ENCODE measurements around the gene SYDE2. TPM values are rescaled to one million over a fixed set of nuclear protein-coding genes. Genes with fewer than 3 reads are reported as not detected.

Gene SYDE2
- total RNA-seq, 2 donors from 2014 or later, result 11.0 to 14.1 TPM

DNA sequence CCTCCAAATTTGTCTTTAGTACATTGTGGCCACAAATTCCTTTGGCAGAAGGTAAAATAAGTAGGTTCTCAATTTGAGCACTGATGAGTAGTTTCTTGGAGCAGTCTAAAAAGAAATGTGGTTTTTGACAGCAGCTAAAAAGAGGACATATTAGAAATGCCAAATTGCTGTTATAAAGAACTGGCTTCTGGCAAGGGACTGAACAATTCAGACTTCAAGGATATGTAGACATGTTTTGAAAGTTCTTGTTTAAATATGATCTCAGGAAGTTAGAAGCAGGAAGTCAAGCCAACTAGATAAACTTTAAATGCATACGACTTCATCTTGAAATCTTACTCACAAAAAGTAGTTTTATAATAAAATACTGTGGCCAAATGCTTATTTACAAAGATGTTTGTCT lies 39.8 kb upstream of the SYDE2 start:
- DNase-seq, result no peak
- no peak overlapping the region for H3K4me3 Mint-ChIP-seq
- H3K4me3 ChIP-seq (ENCODE audit: low read length), result no peak overlapping the region
- H3K27me3 ChIP-seq (ENCODE audit: control insufficient read depth, insufficient read depth, low read length, poor library complexity, severe bottlenecking), result no peaks in the 10 kb centered on the region
- no peaks in the 10 kb centered on the region for H3K36me3 ChIP-seq (ENCODE audit: control insufficient read depth, insufficient read depth, low read length)
- no peaks in the 10 kb centered on the region for H3K9me3 ChIP-seq (ENCODE audit: control insufficient read depth, low read length)
- H3K9ac ChIP-seq (ENCODE audit: extremely low read depth, low read length, poor library complexity, severe bottlenecking), result no peak overlapping the region
- no peak overlapping the region for H3K27ac ChIP-seq (ENCODE audit: low read depth, low read length)
- no peaks in the 10 kb centered on the region for H3K36me3 Mint-ChIP-seq (ENCODE audit: low read depth)
- 100% methylated on average over 1 of the region's 1 CpG; no CpG with 5 or more reads in 1 of the 2 experiments for WGBS, 2 experiments (ENCODE audit: insufficient coverage in 1 of 2, insufficient read length in 1 of 2)
- H3K9me3 Mint-ChIP-seq, result no peaks in the 10 kb centered on the region
- H3K4me1 ChIP-seq (ENCODE audit: control insufficient read depth, insufficient read depth, low read length), result peaks cover 13% of the 10 kb centered on the region
- no peaks in the 10 kb centered on the region for H3K27me3 Mint-ChIP-seq (ENCODE audit: insufficient read depth)
- peak overlapping the region; percentile 85 for H3K27ac Mint-ChIP-seq
- TF ChIP-seq, protein P1, sequence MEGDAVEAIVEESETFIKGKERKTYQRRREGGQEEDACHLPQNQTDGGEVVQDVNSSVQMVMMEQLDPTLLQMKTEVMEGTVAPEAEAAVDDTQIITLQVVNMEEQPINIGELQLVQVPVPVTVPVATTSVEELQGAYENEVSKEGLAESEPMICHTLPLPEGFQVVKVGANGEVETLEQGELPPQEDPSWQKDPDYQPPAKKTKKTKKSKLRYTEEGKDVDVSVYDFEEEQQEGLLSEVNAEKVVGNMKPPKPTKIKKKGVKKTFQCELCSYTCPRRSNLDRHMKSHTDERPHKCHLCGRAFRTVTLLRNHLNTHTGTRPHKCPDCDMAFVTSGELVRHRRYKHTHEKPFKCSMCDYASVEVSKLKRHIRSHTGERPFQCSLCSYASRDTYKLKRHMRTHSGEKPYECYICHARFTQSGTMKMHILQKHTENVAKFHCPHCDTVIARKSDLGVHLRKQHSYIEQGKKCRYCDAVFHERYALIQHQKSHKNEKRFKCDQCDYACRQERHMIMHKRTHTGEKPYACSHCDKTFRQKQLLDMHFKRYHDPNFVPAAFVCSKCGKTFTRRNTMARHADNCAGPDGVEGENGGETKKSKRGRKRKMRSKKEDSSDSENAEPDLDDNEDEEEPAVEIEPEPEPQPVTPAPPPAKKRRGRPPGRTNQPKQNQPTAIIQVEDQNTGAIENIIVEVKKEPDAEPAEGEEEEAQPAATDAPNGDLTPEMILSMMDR (conservative IDR thresholded peaks at IDR 0.05), result no peak
- peaks cover 38% of the 10 kb centered on the region for H3K4me1 Mint-ChIP-seq

DNA sequence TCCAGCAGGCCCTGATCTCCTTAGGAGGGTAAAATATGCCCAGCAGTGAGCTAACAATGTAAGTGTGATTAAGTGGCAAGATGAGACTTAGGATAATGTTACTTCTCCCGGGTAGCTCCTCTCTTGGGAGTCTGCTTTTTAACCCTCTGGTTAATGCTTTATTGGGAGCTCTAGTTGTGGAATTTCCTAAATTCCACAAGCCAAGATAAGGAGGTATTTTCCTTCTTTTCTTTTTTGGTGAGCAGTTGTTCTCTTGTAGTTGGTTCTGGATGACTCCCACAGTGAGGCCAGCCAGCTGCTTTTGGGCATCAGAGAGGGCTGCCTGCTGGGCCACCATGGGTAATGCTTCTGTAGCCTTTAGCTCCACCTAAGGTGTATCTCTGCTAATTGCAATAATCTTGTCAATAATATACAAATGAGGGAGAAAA lies 39.4 kb upstream of the SYDE2 start:
- Histone ChIP-seq H3K4me3 (ENCODE audit: low read length) (no peak overlapping the region), H3K27me3 (ENCODE audit: control insufficient read depth, insufficient read depth, low read length, poor library complexity, severe bottlenecking) (no peaks in the 10 kb centered on the region), H3K27ac (ENCODE audit: low read depth, low read length) (no peak overlapping the region), H3K36me3 (ENCODE audit: control insufficient read depth, insufficient read depth, low read length) (no peaks in the 10 kb centered on the region), H3K9me3 (ENCODE audit: control insufficient read depth, low read length) (no peaks in the 10 kb centered on the region), H3K4me1 (ENCODE audit: control insufficient read depth, insufficient read depth, low read length) (peaks cover 13% of the 10 kb centered on the region), H3K9ac (ENCODE audit: extremely low read depth, low read length, poor library complexity, severe bottlenecking) (no peak overlapping the region)
- 8 to 43% methylated on average over 1 of the region's 1 CpG for WGBS, 2 experiments (ENCODE audit: insufficient coverage in 1 of 2, insufficient read length in 1 of 2)
- peak; percentile 78 for DNase-seq
- H3K9me3 Mint-ChIP-seq, result no peaks in the 10 kb centered on the region
- TF ChIP-seq, protein P1 (conservative IDR thresholded peaks at IDR 0.05), result peak; percentile 57
- H3K4me1 Mint-ChIP-seq, result peaks cover 38% of the 10 kb centered on the region
- H3K27me3 Mint-ChIP-seq (ENCODE audit: insufficient read depth), result no peaks in the 10 kb centered on the region
- H3K4me3 Mint-ChIP-seq, result no peak overlapping the region
- H3K27ac Mint-ChIP-seq, result peak overlapping the region; percentile 85
- H3K36me3 Mint-ChIP-seq (ENCODE audit: low read depth), result no peaks in the 10 kb centered on the region

DNA sequence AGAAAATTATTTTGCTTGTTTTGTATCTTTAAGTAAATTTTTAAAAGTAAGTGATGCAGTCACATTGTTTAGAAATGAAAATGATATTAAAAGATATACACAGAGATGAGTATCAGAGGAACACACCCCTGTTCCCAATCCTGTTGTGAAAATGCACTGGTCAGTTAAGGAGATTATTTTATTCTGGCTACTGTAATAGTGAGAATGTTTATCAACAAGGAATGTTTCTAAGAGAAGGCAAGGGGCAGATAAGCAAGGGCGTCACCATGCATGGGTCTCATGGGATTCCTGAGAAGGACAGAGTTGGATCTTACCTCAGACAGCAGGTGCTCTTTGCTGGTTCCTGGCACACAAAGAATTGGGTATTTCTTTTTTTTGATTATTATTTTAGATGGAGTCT lies 36.8 kb upstream of the SYDE2 start:
- Histone ChIP-seq H3K4me1 (ENCODE audit: control insufficient read depth, insufficient read depth, low read length) (peaks cover 4% of the 10 kb centered on the region), H3K27me3 (ENCODE audit: control insufficient read depth, insufficient read depth, low read length, poor library complexity, severe bottlenecking) (no peaks in the 10 kb centered on the region), H3K4me3 (ENCODE audit: low read length) (no peak overlapping the region), H3K27ac (ENCODE audit: low read depth, low read length) (no peak overlapping the region), H3K9me3 (ENCODE audit: control insufficient read depth, low read length) (no peaks in the 10 kb centered on the region), H3K36me3 (ENCODE audit: control insufficient read depth, insufficient read depth, low read length) (no peaks in the 10 kb centered on the region), H3K9ac (ENCODE audit: extremely low read depth, low read length, poor library complexity, severe bottlenecking) (no peak overlapping the region)
- no peaks in the 10 kb centered on the region for H3K36me3 Mint-ChIP-seq (ENCODE audit: low read depth)
- no peak for DNase-seq
- 91 to 100% methylated on average over 1 of the region's 1 CpG for WGBS, 2 experiments (ENCODE audit: insufficient coverage in 1 of 2, insufficient read length in 1 of 2)
- peaks cover 22% of the 10 kb centered on the region for H3K4me1 Mint-ChIP-seq
- no peak overlapping the region for H3K27ac Mint-ChIP-seq
- H3K27me3 Mint-ChIP-seq (ENCODE audit: insufficient read depth), result no peaks in the 10 kb centered on the region
- H3K4me3 Mint-ChIP-seq, result no peak overlapping the region
- TF ChIP-seq, protein P1 (conservative IDR thresholded peaks at IDR 0.05), result no peak
- no peaks in the 10 kb centered on the region for H3K9me3 Mint-ChIP-seq

Data from endodermal cell (in vitro differentiated cells).